ENCODE measurements around the gene HOXA4. TPM values are rescaled to one million over a fixed set of nuclear protein-coding genes. Genes with fewer than 3 reads are reported as not detected.

HOXA4 gene
- total and polyA plus RNA-seq, 2 of the 8 experiments (the other 6 are each of a cell fraction or from before 2014, with no cell fraction given) = not detected

DNA sequence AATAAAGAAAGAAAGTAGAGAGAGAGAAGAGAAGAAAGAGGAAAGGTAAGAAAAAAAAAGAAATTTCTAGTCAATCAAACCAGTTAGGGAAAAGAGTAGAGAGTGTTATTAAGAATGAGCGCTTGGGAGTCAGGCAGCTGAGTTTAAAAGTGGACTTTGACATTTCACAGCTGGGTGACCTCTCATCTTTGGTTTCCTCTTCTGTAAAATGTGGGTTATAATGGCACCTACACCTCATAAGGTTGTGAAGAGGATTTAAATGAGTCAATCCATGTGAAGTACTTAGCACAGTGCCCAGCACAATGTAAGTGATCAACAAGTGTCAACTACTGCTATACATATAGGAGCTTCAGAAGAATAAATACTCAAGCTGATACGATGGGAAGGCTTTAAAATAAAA, 46.9 kb downstream of the HOXA4 start:
- CTCF ChIA-PET (ENCODE audit: partially characterized antibody) = interaction anchor here (0.6 to 1.6 kb wide), 10 partner anchors 13 to 336 kb away, joined by 3 to 6 read pairs (median 3); partner anchors contain the start of gene HOXA5
- Histone ChIP-seq H3K9ac (replicated peaks in 1 of 4; ENCODE audit: extremely low read depth in 1 of 4, low read depth in 3 of 4, low read length in 3 of 4) (no peak overlapping the region), H2BK5ac (ENCODE audit: low read depth, low read length) (no peak overlapping the region), H4K91ac (replicated peaks; ENCODE audit: insufficient read length, low read length) (no peak overlapping the region), H4K20me1 (replicated peaks in 1 of 2; ENCODE audit: control insufficient read depth in 1 of 2, insufficient read depth in 2 of 2, low read length in 2 of 2) (no peaks in the 10 kb centered on the region), H2BK15ac (ENCODE audit: low read length) (no peak overlapping the region), H2BK12ac (ENCODE audit: low read depth, low read length) (no peak overlapping the region), H3K4me1 (replicated peaks in 1 of 4; ENCODE audit: control insufficient read depth in 3 of 4, insufficient read depth in 4 of 4, low read length in 3 of 4) (peaks cover 0 to 3% (median 0%) of the 10 kb centered on the region in 4 experiments; a peak in 1 of 7 replicates), H3K14ac (ENCODE audit: insufficient read length) (no peak overlapping the region), H3K4me3 (ENCODE audit: extremely low read depth in 1 of 4, insufficient read depth in 2 of 4, low read depth in 3 of 4, low read length in 4 of 4) (no peak overlapping the region), H3K4me2 (ENCODE audit: insufficient read depth in 1 of 2, low read depth in 2 of 2, low read length in 2 of 2) (no peak overlapping the region), H3K79me2 (ENCODE audit: control insufficient read depth in 1 of 2, insufficient read depth in 2 of 2, low read length in 2 of 2) (no peaks in the 10 kb centered on the region), H3K23ac (ENCODE audit: insufficient read length) (no peak overlapping the region), H3K18ac (ENCODE audit: extremely low read depth, low read length) (no peak overlapping the region), H4K8ac (ENCODE audit: extremely low read depth, insufficient read depth, low read length) (no peak overlapping the region), H3K23me2 (ENCODE audit: low read depth, low read length) (no peaks in the 10 kb centered on the region; the same call in 1 of the 2 replicates), H3K79me1 (ENCODE audit: low read depth, low read length) (no peaks in the 10 kb centered on the region), H2AFZ (ENCODE audit: low read length) (no peak overlapping the region), H3K27me3 (replicated peaks in 1 of 4; ENCODE audit: control insufficient read depth in 3 of 4, extremely low read depth in 1 of 4, insufficient read depth in 3 of 4, low read length in 3 of 4) (peaks cover 21 to 24% (median 23%) of the 10 kb centered on the region in 4 experiments), H2BK20ac (ENCODE audit: low read length) (no peak overlapping the region), H3K9me3 (ENCODE audit: insufficient read depth in 2 of 2, low read depth in 1 of 2, low read length in 1 of 2) (peaks cover 0 to 2% of the 10 kb centered on the region in 2 experiments; a peak in 1 of 4 replicates), H2AK5ac (ENCODE audit: low read depth, low read length) (no peak overlapping the region), H3K36me3 (ENCODE audit: control insufficient read depth in 2 of 4, insufficient read depth in 4 of 4, low read length in 3 of 4) (no peaks in the 10 kb centered on the region; a peak in 1 of 8 replicates), H3K56ac (replicated peaks; ENCODE audit: insufficient read length, low read depth, low read length) (no peak overlapping the region), H4K5ac (ENCODE audit: insufficient read length, low read depth, low read length) (no peak overlapping the region), H3K4ac (replicated peaks; ENCODE audit: insufficient read length, low read depth, low read length) (no peak overlapping the region), H3K27ac (ENCODE audit: low read depth, low read length) (no peak overlapping the region), H2BK120ac (replicated peaks; ENCODE audit: low read depth, low read length) (no peak overlapping the region)
- POLR2A ChIA-PET (ENCODE audit: partially characterized antibody) = interaction anchor here (0.7 kb wide), 1 partner anchor 13 kb away, joined by 3 read pairs; no protein-coding TSS in a partner anchor
- WGBS, 2 experiments (ENCODE audit: extremely low coverage in 1 of 2, insufficient coverage in 1 of 2, insufficient read length in 1 of 2, insufficient replicate concordance in 2 of 2, low coverage in 1 of 2, low lambda C conversion rate in 2 of 2, missing lambda C conversion rate in 1 of 2) = 86% methylated on average over 2 of the region's 2 CpGs; no CpG with 5 or more reads in 1 of the 2 experiments
- FAIRE-seq (no peak), DNase-seq (ENCODE audit: low read depth in 1 of 2, low spot score in 2 of 2) (no peak)
- TF ChIP-seq SAP30 (IDR thresholded peaks at IDR 0.05; ENCODE audit: insufficient read depth, insufficient replicate concordance, low read length) = no peak
- TF ChIP-seq CREB1 (IDR thresholded peaks at IDR 0.05) = no peak
- TF ChIP-seq RNF2 (IDR thresholded peaks at IDR 0.05; ENCODE audit: borderline replicate concordance, low read depth, low read length, missing control alignments, poor library complexity, severe bottlenecking) = no peak
- no peak for TF ChIP-seq SUZ12 (IDR thresholded peaks at IDR 0.05; ENCODE audit: low read length)
- no peak for TF ChIP-seq PHF8 (conservative IDR thresholded peaks at IDR 0.05; ENCODE audit: low read depth, low read length)
- TF ChIP-seq, protein P1, sequence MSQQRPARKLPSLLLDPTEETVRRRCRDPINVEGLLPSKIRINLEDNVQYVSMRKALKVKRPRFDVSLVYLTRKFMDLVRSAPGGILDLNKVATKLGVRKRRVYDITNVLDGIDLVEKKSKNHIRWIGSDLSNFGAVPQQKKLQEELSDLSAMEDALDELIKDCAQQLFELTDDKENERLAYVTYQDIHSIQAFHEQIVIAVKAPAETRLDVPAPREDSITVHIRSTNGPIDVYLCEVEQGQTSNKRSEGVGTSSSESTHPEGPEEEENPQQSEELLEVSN (IDR thresholded peaks at IDR 0.05) = no peak
- no peak for TF ChIP-seq TAF1 (IDR thresholded peaks at IDR 0.05; ENCODE audit: low read depth, low read length)
- no peak for TF ChIP-seq KDM4A (IDR thresholded peaks at IDR 0.05; ENCODE audit: low read depth, low read length, severe bottlenecking)
- no peak for TF ChIP-seq NRF1 (IDR thresholded peaks at IDR 0.05; ENCODE audit: low read depth, low read length)
- no peak for TF ChIP-seq ASH2L (IDR thresholded peaks at IDR 0.05; ENCODE audit: low read length)
- TF ChIP-seq ZNF274 (IDR thresholded peaks at IDR 0.05; ENCODE audit: borderline replicate concordance, extremely low read depth, low read length) = no peak
- TF ChIP-seq SIN3A (conservative IDR thresholded peaks at IDR 0.05 in 1 of 2, IDR thresholded peaks at IDR 0.05 in 1 of 2; ENCODE audit: low read depth in 1 of 2, low read length in 2 of 2) = no peak
- TF ChIP-seq TBP (IDR thresholded peaks at IDR 0.05; ENCODE audit: low read depth, low read length) = no peak
